ENCODE measurements around the gene COQ4. TPM values are rescaled to one million over a fixed set of nuclear protein-coding genes. Genes with fewer than 3 reads are reported as not detected.

Gene COQ4
- total RNA-seq, 1 experiment from 2014 or later = 34.0 TPM

DNA sequence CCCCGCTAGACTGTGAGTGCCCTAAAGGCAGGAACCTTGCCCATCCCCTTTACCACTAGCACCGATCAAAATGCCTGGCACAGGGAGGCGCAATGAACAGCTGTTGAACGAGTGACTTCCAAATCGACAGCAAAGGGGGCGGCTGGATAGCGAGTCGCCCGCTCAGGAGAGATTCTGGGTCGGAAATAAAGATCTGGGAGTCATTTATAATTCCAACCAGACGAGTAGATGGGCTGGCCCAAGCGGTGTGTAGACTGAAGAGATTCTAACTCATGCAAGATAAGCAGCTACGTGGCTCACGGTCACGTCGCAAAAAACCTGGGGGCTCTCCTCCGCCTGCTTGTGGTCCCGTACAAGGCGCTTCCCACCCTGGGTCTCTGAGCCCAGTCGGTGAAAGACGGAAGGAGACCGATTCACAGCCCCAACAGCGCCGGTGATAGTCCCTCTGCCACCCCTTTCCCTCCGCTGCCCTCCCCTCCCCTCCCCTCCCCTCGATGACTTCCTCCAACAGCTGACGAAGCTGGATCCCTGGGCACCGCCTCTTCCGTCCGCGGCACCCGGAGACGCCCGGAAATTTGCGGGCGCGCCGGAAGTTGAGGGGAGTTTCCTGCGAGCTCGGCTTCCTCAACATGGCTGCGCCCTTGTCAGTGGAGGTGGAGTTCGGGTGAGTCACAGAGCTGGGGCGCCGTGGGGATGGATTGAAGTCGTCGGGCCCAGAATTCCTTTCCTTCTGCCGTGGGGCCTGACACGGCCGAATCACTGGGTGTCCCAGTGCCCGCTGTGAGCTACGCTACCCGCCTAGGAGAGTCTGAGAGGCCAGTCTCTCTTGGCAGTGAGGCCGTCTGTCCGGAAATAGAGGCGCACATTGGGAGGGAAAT lies 48.4 kb downstream of the COQ4 start, which contains the start of gene URM1:
Gene URM1 (plus strand): TSS at position 623 of the 878 bp plus-strand sequence. CDS start 7 bp downstream, at position 630.
- intact Hi-C loops (cut with micrococcal nuclease; ENCODE audit: unreplicated experiment) = no loop called here
- peaks cover 22% of the 10 kb centered on the region for H3K36me3 Mint-ChIP-seq (ENCODE audit: insufficient read depth, unreplicated experiment)

DNA sequence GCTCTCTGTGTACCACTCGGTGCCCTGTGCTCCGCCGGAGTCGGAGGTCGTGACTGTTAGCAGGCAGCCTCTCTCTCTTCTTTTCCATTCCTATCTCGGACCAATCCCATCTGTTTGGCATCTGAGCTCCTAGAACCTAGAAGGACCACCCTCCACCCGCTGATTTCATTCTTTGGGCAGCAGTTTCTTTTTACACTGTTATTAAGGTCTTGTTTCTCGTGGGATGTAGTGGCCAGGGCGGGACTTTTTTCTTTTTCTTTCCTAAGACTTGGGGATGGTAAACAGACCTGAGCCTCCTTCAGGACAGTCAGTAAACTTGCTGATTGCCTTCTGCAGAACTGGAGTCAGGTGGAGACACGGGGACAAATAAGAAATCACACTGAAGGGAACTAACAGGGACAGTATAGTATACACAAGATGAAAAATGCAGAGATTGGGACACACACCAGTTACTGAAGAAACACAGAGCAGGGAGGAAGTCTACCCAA lies 49.0 kb downstream of the COQ4 start:
- Mint-ChIP-seq H3K27me3 (ENCODE audit: unreplicated experiment) (no peaks in the 10 kb centered on the region), H3K27ac (ENCODE audit: unreplicated experiment) (peak overlapping the region; percentile 95), H3K4me1 (ENCODE audit: low read depth, unreplicated experiment) (peaks cover 32% of the 10 kb centered on the region), H3K4me3 (ENCODE audit: low read depth, unreplicated experiment) (peak overlapping the region; percentile 79), H3K36me3 (ENCODE audit: insufficient read depth, unreplicated experiment) (peaks cover 22% of the 10 kb centered on the region), H3K9me3 (ENCODE audit: low read depth, unreplicated experiment) (no peaks in the 10 kb centered on the region)
- no peak for DNase-seq
- CTCF ChIA-PET = interaction anchor here (0.7 to 2.7 kb wide), 3 partner anchors 10 to 129 kb away, joined by 3 to 8 read pairs (median 4); no protein-coding TSS in a partner anchor
- BruUV-seq (replicated peaks) = TSS peak; percentile 73
- TF ChIP-seq, protein P1, sequence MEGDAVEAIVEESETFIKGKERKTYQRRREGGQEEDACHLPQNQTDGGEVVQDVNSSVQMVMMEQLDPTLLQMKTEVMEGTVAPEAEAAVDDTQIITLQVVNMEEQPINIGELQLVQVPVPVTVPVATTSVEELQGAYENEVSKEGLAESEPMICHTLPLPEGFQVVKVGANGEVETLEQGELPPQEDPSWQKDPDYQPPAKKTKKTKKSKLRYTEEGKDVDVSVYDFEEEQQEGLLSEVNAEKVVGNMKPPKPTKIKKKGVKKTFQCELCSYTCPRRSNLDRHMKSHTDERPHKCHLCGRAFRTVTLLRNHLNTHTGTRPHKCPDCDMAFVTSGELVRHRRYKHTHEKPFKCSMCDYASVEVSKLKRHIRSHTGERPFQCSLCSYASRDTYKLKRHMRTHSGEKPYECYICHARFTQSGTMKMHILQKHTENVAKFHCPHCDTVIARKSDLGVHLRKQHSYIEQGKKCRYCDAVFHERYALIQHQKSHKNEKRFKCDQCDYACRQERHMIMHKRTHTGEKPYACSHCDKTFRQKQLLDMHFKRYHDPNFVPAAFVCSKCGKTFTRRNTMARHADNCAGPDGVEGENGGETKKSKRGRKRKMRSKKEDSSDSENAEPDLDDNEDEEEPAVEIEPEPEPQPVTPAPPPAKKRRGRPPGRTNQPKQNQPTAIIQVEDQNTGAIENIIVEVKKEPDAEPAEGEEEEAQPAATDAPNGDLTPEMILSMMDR (IDR thresholded peaks at IDR 0.05; ENCODE audit: unreplicated experiment) = no peak
- intact Hi-C loops (cut with micrococcal nuclease; ENCODE audit: unreplicated experiment) = no loop called here

More for the DNA sequence above, 48.4 kb downstream of the COQ4 start, which contains the start of gene URM1:
- Mint-ChIP-seq H3K27ac (ENCODE audit: unreplicated experiment) (peak within 1 kb of the TSS; percentile 95), H3K4me3 (ENCODE audit: low read depth, unreplicated experiment) (peak within 1 kb of the TSS; percentile 79), H3K9me3 (ENCODE audit: low read depth, unreplicated experiment) (no peaks in the 10 kb centered on the region), H3K4me1 (ENCODE audit: low read depth, unreplicated experiment) (peaks cover 32% of the 10 kb centered on the region), H3K27me3 (ENCODE audit: unreplicated experiment) (no peaks in the 10 kb centered on the region)
- CTCF ChIA-PET = interaction anchor here (0.7 to 2.7 kb wide), 3 partner anchors 9 to 130 kb away, joined by 3 to 8 read pairs (median 4); no protein-coding TSS in a partner anchor
- DNase-seq = peak; percentile 91
- TSS peak; percentile 91 for BruUV-seq (replicated peaks)
- TF ChIP-seq, protein P1 (IDR thresholded peaks at IDR 0.05; ENCODE audit: unreplicated experiment) = no peak

DNA sequence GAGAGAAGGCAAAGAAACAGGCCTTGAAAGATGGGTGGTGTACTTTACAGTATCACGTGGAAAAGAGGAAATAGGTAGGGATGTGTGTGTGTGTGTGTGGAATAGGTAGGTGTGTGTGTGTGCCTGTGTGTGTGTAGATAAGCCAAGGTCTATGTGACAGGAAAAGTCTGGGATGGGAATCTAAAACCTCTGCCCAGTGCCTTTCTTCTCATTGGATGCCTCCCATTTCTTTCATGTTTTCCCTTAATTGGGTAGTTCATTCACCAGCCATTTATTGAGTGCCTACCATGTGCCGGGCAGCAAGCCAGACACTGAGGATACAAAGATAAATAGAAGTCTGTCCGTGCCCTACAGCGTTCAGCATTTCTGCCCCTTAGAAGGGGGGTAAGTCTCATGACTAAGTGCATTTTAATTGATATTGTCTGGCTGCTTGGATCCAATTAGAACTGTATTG lies 49.6 kb downstream of the COQ4 start:
- BruUV-seq (replicated peaks) = no TSS peak
- Mint-ChIP-seq H3K4me3 (ENCODE audit: low read depth, unreplicated experiment) (peak overlapping the region; percentile 79), H3K4me1 (ENCODE audit: low read depth, unreplicated experiment) (peaks cover 32% of the 10 kb centered on the region), H3K36me3 (ENCODE audit: insufficient read depth, unreplicated experiment) (peaks cover 22% of the 10 kb centered on the region), H3K9me3 (ENCODE audit: low read depth, unreplicated experiment) (no peaks in the 10 kb centered on the region), H3K27me3 (ENCODE audit: unreplicated experiment) (no peaks in the 10 kb centered on the region), H3K27ac (ENCODE audit: unreplicated experiment) (peak overlapping the region; percentile 95)
- DNase-seq = no peak
- TF ChIP-seq, protein P1 (IDR thresholded peaks at IDR 0.05; ENCODE audit: unreplicated experiment) = no peak
- intact Hi-C loops (cut with micrococcal nuclease; ENCODE audit: unreplicated experiment) = no loop called here
- CTCF ChIA-PET = interaction anchor here (2.7 kb wide), 1 partner anchor 10 kb away, joined by 8 read pairs; no protein-coding TSS in a partner anchor

DNA sequence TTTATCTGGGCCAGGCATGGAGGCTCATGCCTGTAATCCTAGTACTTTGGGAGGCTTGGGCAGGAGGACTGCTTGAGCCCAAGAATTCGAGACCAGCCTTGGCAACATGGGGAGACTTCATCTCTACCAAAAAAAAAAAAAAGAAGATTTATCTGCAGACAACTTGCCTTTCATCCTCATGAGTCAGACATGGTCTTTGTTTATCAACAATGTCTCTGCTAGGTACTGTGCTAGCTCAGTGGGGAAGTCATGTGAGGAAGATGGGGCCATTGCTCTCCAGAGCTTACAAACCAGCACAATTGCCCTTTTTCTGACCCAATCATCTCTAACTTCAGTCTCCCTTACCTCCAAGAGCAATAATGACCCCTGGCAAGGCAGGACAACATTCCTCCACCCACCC lies 50.1 kb downstream of the COQ4 start:
- TF ChIP-seq, protein P1 (IDR thresholded peaks at IDR 0.05; ENCODE audit: unreplicated experiment) = no peak
- intact Hi-C loops (cut with micrococcal nuclease; ENCODE audit: unreplicated experiment) = no loop called here
- Mint-ChIP-seq H3K36me3 (ENCODE audit: insufficient read depth, unreplicated experiment) (peaks cover 22% of the 10 kb centered on the region), H3K27me3 (ENCODE audit: unreplicated experiment) (no peaks in the 10 kb centered on the region), H3K9me3 (ENCODE audit: low read depth, unreplicated experiment) (no peaks in the 10 kb centered on the region), H3K27ac (ENCODE audit: unreplicated experiment) (no peak overlapping the region), H3K4me3 (ENCODE audit: low read depth, unreplicated experiment) (peak overlapping the region; percentile 79), H3K4me1 (ENCODE audit: low read depth, unreplicated experiment) (peaks cover 32% of the 10 kb centered on the region)
- BruUV-seq (replicated peaks) = no TSS peak
- DNase-seq = no peak
- CTCF ChIA-PET = no interaction called here

All from Calu3 (cell line).